Upper lobe of left lung (tissue), 6 donors: Measurements from ENCODE around the gene EXOC4. TPM values are rescaled to one million over a fixed set of nuclear protein-coding genes. Genes with fewer than 3 reads are reported as not detected.

ENCODE experiments used
- ATAC-seq, 2 donors: fragments of 200-7000 bp; cut with Tn5 transposase; one replicate each; pipeline ENCODE4 v1.9.1; 2022; ENCODE audit warnings: mild to moderate bottlenecking in 2 of 2, moderate library complexity in 2 of 2; ENCODE audit not compliant: low FRiP score in 2 of 2
- DNase-seq, 2 donors: peaks; one replicate each; pipeline ENCODE4 v3.0.0-alpha.2; 2019 to 2020
- H3K27ac ChIP-seq, 4 donors: fragments of 200-600 bp; sonication (generic); one replicate each; pipeline ENCODE4 v1.5.1; 2016 to 2019
- H3K27me3 ChIP-seq, 4 donors: fragments of 200-600 bp; sonication (generic); one replicate each; pipeline ENCODE4 v1.5.1; 2017 to 2019
- H3K36me3 ChIP-seq, 4 donors: fragments of 200-600 bp; sonication (generic); one replicate each; pipeline ENCODE4 v1.5.1; 2016 to 2019
- H3K4me1 ChIP-seq, 4 donors: fragments of 200-600 bp; sonication (generic); one replicate each; pipeline ENCODE4 v1.5.1; 2018 to 2019
- H3K4me3 ChIP-seq, 4 donors: fragments of 200-600 bp; sonication (generic); one replicate each; pipeline ENCODE4 v1.5.1; 2017 to 2019; ENCODE audit warnings: mild to moderate bottlenecking in 2 of 4, moderate library complexity in 1 of 4
- H3K9me3 ChIP-seq, 4 donors: fragments of 200-600 bp; sonication (generic); one replicate each; pipeline ENCODE4 v1.5.1; 2018 to 2019
- CTCF ChIP-seq, 6 experiments: fragments of 450-650 bp in 4 of 6; fragments of 200-600 bp in 2 of 6; sonication (generic) in 2 of 6; IDR thresholded peaks; one replicate each; pipeline ENCODE4 v1.5.1; 2016 to 2019; ENCODE audit warnings: antibody characterized with exemption in 6 of 6
- EP300 ChIP-seq, 4 donors: sonication (generic); formaldehyde crosslinking; IDR thresholded peaks; one replicate each; pipeline ENCODE4 v1.5.1; 2017; ENCODE audit warnings: antibody characterized with exemption in 4 of 4, control low read depth in 2 of 4
- POLR2A ChIP-seq, 4 donors: fragments of 450-650 bp; IDR thresholded peaks; one replicate each; pipeline ENCODE4 v1.5.1; 2016 to 2017; ENCODE audit warnings: antibody characterized with exemption in 4 of 4, mild to moderate bottlenecking in 2 of 4
- POLR2AphosphoS5 ChIP-seq, 2 donors: sonication (generic); formaldehyde crosslinking; IDR thresholded peaks; one replicate each; pipeline ENCODE4 v1.5.1; 2017; ENCODE audit warnings: antibody characterized with exemption in 2 of 2
- WGBS, 2 donors: methylation state at CpG; one replicate each; pipeline ENCODE4 v1.1.5; 2017 to 2018; 5-methylcytosine and 5-hydroxymethylcytosine counted together
- total RNA-seq, 6 donors: library from RNA; depleted of rRNA in 4 of 6; stranded (reverse); fragments of >200 nt in 4 of 6; gene quantifications; one replicate each; pipeline versions ENCODE4 v1.1.0 to v1.2.1, GENCODE V29; 2016 to 2021
- donor health status: DM: no; HTN: no; CAD: no; lungs with moderate emphysema.
- donor health status: DM: no; HTN: yes; CAD: no; lungs with severe emphysema.

Gene EXOC4
- total RNA-seq, 6 donors from 2014 or later: 56.3 to 325 (median 99.4) TPM

DNA sequence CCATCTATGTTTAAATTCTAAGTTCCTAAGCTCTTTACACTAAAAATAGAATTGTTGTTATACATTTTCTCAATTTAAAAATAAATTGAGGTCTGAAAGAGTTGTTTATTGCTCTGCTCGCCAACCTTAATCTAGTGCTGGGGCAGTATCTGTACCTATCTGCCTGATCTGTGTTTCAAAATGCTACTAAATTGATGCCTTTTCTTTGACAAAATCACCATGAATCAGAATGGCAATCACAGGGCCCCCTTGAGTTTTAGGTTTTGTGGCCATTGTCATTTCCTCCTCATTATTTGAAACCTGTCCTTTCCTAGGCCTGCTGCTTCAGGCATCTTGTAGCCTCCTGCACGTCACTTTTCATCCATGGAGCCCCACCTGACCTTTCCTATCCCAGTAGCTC lies 301.5 kb downstream of the EXOC4 start:
- Histone ChIP-seq H3K27me3 (no peaks in the 10 kb centered on the region), H3K36me3 (no peaks in the 10 kb centered on the region), H3K4me3 (no peak overlapping the region), H3K9me3 (no peaks in the 10 kb centered on the region), H3K27ac (no peak overlapping the region), H3K4me1 (peaks cover 0 to 3% (median 0%) of the 10 kb centered on the region in 4 donors)
- TF ChIP-seq CTCF (IDR thresholded peaks at IDR 0.05) (no peak), EP300 (IDR thresholded peaks at IDR 0.05) (no peak), POLR2A (IDR thresholded peaks at IDR 0.05) (no peak), POLR2AphosphoS5 (IDR thresholded peaks at IDR 0.05) (no peak)
- 93 to 95% methylated on average over 2 of the region's 2 CpGs for WGBS, 2 donors
- DNase-seq: no peak
- no peak for ATAC-seq

DNA sequence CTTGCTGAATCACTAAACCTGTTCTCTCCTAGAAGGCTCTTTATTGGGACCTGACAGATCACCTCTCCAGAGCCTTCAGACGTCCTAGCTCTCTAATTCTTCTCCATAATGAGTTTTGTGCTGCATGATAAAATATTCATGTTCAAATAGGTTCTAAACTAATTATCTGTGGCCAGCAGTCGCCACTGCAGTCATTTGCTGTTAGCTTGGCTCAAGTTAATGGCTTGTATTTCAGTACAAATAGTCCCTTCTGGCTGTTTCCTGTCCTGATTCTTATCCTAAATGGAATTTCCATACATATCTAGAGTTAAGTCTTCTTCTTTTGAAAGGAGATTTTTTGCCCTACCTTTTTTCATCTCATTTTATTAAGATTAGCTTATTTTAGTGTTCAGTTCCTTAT lies 303.2 kb downstream of the EXOC4 start:
- 41 to 42% methylated on average over 2 of the region's 2 CpGs for WGBS, 2 donors
- ATAC-seq: no peak
- H3K4me3 ChIP-seq: no peak overlapping the region

DNA sequence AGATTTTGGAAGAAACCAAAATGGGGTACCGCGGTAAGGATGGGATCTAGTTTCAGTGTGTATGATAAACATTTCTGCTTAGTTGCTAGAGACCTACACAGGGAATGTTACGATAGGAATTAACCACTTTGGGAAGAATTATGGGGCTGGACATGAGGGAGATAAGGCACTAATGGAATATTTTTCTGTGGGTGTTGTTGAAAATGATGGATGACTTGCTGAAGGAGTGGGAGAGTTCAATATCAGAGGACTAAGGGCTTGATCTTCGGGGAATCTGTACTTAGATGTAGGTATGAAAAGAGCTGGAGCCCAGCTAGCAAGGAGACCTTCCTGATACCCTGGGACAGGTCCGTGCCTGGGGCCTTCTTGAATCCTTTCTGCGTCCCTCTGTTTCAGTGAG lies 303.7 kb downstream of the EXOC4 start:
- Histone ChIP-seq H3K27me3 (no peaks in the 10 kb centered on the region), H3K4me3 (no peak overlapping the region), H3K4me1 (peaks cover 0 to 3% (median 0%) of the 10 kb centered on the region in 4 donors), H3K9me3 (no peaks in the 10 kb centered on the region), H3K36me3 (no peaks in the 10 kb centered on the region), H3K27ac (no peak overlapping the region)
- DNase-seq (no peak), ATAC-seq (no peak)
- WGBS, 2 donors: 92 to 94% methylated on average over 6 of the region's 6 CpGs
- TF ChIP-seq EP300 (IDR thresholded peaks at IDR 0.05) (no peak), POLR2A (IDR thresholded peaks at IDR 0.05) (no peak), POLR2AphosphoS5 (IDR thresholded peaks at IDR 0.05) (no peak), CTCF (IDR thresholded peaks at IDR 0.05) (no peak)

More for the DNA sequence above, 303.2 kb downstream of the EXOC4 start:
- Histone ChIP-seq H3K36me3 (no peaks in the 10 kb centered on the region), H3K9me3 (no peaks in the 10 kb centered on the region), H3K4me1 (peaks cover 0 to 3% (median 0%) of the 10 kb centered on the region in 4 donors), H3K27me3 (no peaks in the 10 kb centered on the region), H3K27ac (no peak overlapping the region)
- DNase-seq: no peak
- TF ChIP-seq POLR2A (IDR thresholded peaks at IDR 0.05) (no peak), EP300 (IDR thresholded peaks at IDR 0.05) (no peak)

- H3K9me3 ChIP-seq: no peaks in the 10 kb centered on the region
- ATAC-seq: no peak
- peaks cover 0 to 2% (median 0%) of the 10 kb centered on the region in 4 donors for H3K4me1 ChIP-seq
- no peak overlapping the region for H3K27ac ChIP-seq
- TF ChIP-seq EP300 (IDR thresholded peaks at IDR 0.05) (no peak), POLR2AphosphoS5 (IDR thresholded peaks at IDR 0.05) (no peak), POLR2A (IDR thresholded peaks at IDR 0.05) (no peak), CTCF (IDR thresholded peaks at IDR 0.05) (no peak)
- no peak for DNase-seq
- H3K4me3 ChIP-seq: no peak overlapping the region
- no peaks in the 10 kb centered on the region for H3K36me3 ChIP-seq
- 88 to 95% methylated on average over 2 of the region's 2 CpGs for WGBS, 2 donors
- H3K27me3 ChIP-seq: no peaks in the 10 kb centered on the region
Observed at GRCh38 chr7:133560900-133561299, 308.0 kb downstream of the EXOC4 start.

- DNase-seq (no peak), ATAC-seq (no peak)
- Histone ChIP-seq H3K4me3 (no peak overlapping the region), H3K4me1 (no peaks in the 10 kb centered on the region), H3K9me3 (no peaks in the 10 kb centered on the region), H3K27me3 (no peaks in the 10 kb centered on the region), H3K36me3 (no peaks in the 10 kb centered on the region), H3K27ac (no peak overlapping the region)
- 89 to 95% methylated on average over 3 of the region's 3 CpGs for WGBS, 2 donors
- TF ChIP-seq POLR2AphosphoS5 (IDR thresholded peaks at IDR 0.05) (no peak), EP300 (IDR thresholded peaks at IDR 0.05) (no peak), POLR2A (IDR thresholded peaks at IDR 0.05) (no peak), CTCF (IDR thresholded peaks at IDR 0.05) (no peak)
Observed at GRCh38 chr7:133561396-133561795, 308.5 kb downstream of the EXOC4 start.
